T-helper 1 cell treated with Interleukin-12 subunit alpha and Interleukin-12 subunit beta and Interleukin-4 antibody, amounts not matched to agents 30 μg/mL and 1 μg/mL, for 36 hours (primary cell): ENCODE results near the gene ATP5ME.
A peak's percentile ranks its signal among the peaks of the same experiment; 100 is the strongest.
"Not testable (repeated sequence)": the region's sequence is repeated elsewhere in the genome, so short reads cannot be mapped to it uniquely, and the experiment has no call there.

Source experiments
- H3K27ac Mint-ChIP-seq: one replicate; pipeline ENCODE4 v1.8.0; 2021; ENCODE audit warnings: mild to moderate bottlenecking, mixed read lengths
- H3K27me3 Mint-ChIP-seq: one replicate; pipeline ENCODE4 v1.8.0; 2021; ENCODE audit warnings: low read depth, mixed read lengths
- H3K36me3 Mint-ChIP-seq: one replicate; pipeline ENCODE4 v1.8.0; 2021; ENCODE audit warnings: low read depth, mixed read lengths
- H3K4me1 Mint-ChIP-seq: one replicate; pipeline ENCODE4 v1.8.0; 2021; ENCODE audit warnings: low read depth, mixed read lengths
- H3K4me3 Mint-ChIP-seq: one replicate; pipeline ENCODE4 v1.8.0; 2021; ENCODE audit warnings: mild to moderate bottlenecking, moderate library complexity, mixed read lengths
- H3K9me3 Mint-ChIP-seq: one replicate; pipeline ENCODE4 v1.8.0; 2021; ENCODE audit warnings: mixed read lengths

ATP5ME gene

DNA sequence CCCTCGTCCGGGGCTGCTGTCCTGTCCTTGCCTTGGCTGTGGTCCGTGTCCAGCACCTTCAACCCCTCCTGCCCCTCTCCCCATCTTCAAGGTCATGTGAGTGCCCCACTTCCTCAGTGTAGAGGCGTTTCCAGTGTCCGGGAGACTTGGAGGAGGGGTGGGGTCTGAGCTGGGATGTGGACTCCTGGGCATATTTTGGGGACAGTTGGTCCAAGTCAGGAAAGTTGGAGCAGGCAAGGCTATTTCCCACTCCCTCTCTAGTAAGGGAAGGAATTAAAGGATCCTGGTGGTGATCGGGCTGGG, 34.5 kb upstream of the ATP5ME start:
- no peak overlapping the region for H3K27ac Mint-ChIP-seq
- no peak overlapping the region for H3K4me3 Mint-ChIP-seq
- peaks cover 6% of the 10 kb centered on the region for H3K36me3 Mint-ChIP-seq
- H3K4me1 Mint-ChIP-seq: peaks cover 12% of the 10 kb centered on the region
- H3K27me3 Mint-ChIP-seq: no peaks in the 10 kb centered on the region
- H3K9me3 Mint-ChIP-seq: no peaks in the 10 kb centered on the region

DNA sequence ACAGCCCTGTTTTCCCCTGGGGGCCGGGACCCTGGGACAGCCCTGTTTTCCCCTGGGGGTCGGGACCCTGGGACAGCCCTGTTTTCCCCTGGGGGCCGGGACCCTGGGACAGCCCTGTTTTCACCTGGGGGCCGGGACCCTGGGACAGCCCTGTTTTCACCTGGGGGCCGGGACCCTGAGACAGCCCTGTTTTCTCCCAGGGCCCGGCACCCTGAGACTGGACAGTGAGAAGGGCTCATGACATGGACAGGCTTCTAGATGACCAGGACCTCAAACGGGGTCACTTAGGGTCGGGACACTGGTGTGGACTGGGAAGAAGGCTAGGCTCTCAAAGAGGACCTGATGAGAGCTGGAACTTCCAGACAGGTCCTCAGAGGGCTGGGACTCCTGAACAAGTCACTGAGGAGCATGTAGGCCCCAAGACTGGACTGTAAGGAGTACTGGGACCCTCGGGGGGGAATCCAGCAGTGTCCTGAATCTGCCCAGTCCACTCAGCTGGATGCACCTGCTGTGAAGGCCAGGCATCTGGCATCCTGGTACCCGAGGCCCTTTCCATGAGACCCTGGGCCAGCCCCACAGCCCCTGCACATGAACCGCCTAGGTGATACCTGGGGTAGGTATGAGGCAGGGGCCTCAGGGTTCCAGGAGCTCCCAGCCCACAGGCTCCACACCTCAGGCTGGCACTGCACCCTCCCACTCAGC, 34.0 kb upstream of the ATP5ME start:
- Mint-ChIP-seq H3K27me3 (no peaks in the 10 kb centered on the region), H3K4me3 (peak overlapping the region; percentile 10), H3K4me1 (peaks cover 12% of the 10 kb centered on the region), H3K36me3 (peaks cover 6% of the 10 kb centered on the region), H3K27ac (no peak overlapping the region), H3K9me3 (no peaks in the 10 kb centered on the region)

DNA sequence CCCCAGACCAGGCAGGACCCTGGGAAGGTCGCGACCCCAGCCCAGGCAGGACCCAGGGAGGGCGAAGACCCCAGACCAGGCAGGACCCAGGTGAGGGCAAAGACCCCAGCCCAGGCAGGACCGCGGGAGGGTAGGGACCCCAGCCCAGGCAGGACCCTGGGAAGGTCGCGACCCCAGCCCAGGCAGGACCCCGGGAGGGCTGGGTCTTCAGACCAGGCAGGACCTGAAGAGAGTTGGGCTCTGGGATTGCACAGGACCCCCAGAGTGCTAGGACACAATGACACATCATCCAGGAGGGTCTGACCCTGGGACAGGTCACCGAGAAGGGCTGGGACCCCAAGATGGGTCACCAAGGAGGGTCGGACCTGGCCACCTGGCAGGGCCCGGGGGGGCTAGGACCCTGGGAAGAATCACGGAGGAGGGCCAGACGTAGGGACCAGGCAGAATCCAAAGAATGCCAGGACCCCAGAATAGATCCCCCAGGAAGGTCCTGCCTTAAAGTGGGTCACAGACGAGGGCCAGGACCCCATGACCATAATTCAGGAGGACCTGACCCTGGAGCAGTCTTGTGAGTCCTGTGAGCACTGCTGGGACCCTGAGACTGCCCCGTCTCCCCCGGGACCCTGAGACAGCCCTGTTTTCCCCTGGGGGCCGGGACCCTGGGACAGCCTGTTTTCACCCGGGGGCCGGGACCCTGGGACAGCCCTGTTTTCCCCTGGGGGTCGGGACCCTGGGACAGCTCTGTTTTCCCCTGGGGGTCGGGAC, 32.9 kb upstream of the ATP5ME start:
- Mint-ChIP-seq H3K27ac (no peak overlapping the region), H3K4me1 (peaks cover 12% of the 10 kb centered on the region), H3K27me3 (no peaks in the 10 kb centered on the region)

DNA sequence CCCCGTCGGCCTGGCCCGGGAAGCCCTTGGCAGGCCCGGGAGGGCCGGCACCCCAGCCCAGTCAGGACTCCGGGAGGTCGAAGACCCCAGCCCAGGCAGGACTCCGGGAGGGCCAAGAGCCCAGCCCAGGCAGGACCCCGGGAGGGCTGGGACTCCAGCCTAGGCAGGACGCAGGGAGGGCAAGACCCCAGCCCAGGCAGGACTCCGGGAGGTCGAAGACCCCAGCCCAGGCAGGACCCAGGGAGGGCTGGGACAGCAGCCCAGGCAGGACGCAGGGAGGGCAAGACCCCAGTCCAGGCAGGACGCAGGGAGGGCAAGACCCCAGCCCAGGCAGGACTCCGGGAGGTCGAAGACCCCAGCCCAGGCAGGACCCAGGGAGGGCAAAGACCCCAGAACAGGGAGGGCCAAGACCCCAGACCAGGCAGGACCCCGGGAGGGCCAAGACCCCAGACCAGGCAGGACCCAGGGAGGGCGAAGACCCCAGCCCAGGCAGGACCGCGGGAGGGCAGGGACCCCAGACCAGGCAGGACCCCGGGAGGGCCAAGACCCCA, 32.1 kb upstream of the ATP5ME start:
- H3K4me3 Mint-ChIP-seq, H3K9me3 Mint-ChIP-seq, H3K27me3 Mint-ChIP-seq, H3K36me3 Mint-ChIP-seq, H3K27ac Mint-ChIP-seq: not testable (repeated sequence)
- peaks cover 12% of the 10 kb centered on the region for H3K4me1 Mint-ChIP-seq

More for the DNA sequence above, 32.9 kb upstream of the ATP5ME start:
- H3K9me3 Mint-ChIP-seq: no peaks in the 10 kb centered on the region
- H3K4me3 Mint-ChIP-seq: no peak overlapping the region
- peaks cover 6% of the 10 kb centered on the region for H3K36me3 Mint-ChIP-seq

DNA sequence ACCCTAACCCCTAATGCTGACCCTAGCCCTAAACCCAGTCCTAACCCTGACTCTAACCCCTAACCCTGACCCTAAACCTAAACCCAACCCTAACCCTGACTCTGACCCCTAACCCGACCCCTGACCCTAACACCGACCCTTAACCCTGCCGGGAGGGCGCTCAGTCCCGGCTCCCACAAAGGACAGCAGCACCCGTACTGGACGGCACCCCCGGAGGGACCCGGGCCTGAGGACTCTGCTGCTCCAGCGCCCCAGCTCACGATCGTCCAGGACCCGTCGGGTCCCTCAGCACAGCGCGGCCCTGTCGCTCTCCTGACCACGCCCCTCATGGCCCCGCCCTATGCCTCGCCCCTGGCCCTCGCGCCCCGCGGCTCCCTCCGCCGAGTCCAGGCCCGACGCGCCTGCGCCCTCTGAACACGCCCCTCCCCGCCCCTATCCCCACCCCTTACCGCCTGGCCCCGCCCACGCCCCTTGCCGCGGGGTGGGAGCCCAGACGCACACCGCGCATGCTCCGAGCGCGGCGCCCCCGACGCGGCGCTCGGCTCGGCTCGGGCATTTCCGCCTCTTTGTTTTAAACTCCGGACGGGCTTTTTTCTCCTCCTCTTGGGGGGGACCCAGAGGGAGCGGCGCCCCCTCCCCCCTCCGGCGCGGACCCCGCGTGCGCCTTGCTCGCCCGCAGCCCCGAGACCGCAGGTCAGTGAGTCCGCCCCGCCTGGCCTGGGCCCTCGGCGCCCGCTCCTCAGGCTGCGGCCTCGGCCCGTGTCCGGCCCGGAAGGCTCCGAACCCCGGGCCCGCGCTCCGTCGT, 31.4 kb upstream of the ATP5ME start, which contains the start of gene PCGF3:
TSS of gene PCGF3 (plus strand) at position 555 of the 805 bp plus-strand sequence. CDS start 27,849 bp downstream, outside the sequence.
- H3K27ac Mint-ChIP-seq: peak within 1 kb of the TSS; percentile 81
- H3K4me1 Mint-ChIP-seq: peaks cover 12% of the 10 kb centered on the region
- H3K4me3 Mint-ChIP-seq: peak within 1 kb of the TSS; percentile 84
- peaks cover 6% of the 10 kb centered on the region for H3K36me3 Mint-ChIP-seq
- no peaks in the 10 kb centered on the region for H3K9me3 Mint-ChIP-seq
- no peaks in the 10 kb centered on the region for H3K27me3 Mint-ChIP-seq

DNA sequence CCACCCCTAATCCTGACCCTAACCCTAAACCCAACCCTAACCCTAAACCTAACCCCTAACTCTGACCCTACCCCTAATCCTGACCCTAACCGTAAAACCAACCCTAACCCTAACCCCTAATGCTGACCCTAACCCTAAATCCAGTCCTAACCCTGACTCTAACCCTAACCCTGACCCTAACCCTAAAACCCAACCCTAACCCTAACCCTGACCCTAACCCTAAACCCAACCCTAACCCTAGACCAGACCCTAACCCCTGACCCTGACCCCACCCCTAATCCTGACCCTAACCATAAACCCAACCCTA, 30.8 kb upstream of the ATP5ME start:
- Mint-ChIP-seq H3K4me3 (peak overlapping the region; percentile 84), H3K36me3 (peaks cover 3% of the 10 kb centered on the region), H3K27ac (peak overlapping the region; percentile 81), H3K9me3 (no peaks in the 10 kb centered on the region), H3K4me1 (peaks cover 16% of the 10 kb centered on the region), H3K27me3 (no peaks in the 10 kb centered on the region)

DNA sequence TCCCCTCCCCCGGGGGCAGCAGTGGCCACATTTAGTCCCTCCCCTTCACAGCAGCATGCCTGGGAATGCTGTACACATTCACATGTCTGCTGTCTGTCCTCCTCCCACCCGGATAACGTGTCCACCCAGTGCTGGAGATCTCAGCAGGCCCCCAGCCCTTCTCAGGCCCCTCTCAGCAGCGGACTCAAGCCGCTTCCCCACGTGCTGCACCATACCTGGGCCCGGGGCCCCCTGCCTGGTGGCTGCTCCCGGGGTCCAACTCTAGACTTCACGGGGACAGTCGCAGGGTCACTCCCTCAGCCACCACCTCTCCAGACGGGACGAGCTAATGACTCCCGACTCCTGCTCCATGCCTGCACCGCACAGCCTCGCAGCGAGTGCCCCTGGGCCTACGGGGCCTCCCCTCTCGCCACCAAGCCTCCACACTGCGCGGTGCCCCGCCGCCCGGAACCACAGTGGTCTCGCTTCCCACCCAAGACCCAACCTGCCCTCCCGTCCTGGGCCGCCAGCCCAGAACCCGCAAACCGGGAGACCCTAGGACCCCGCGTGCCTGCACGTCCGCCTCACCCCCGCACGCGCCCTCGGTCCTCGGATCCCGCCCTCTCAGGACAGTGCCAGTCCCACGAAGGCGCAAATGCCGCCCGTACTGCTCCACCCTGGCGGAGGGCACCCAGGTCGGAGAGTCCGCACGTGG, 30.3 kb upstream of the ATP5ME start:
- peak overlapping the region; percentile 84 for H3K4me3 Mint-ChIP-seq
- H3K9me3 Mint-ChIP-seq: no peaks in the 10 kb centered on the region
- peaks cover 1% of the 10 kb centered on the region for H3K36me3 Mint-ChIP-seq
- no peaks in the 10 kb centered on the region for H3K27me3 Mint-ChIP-seq
- H3K27ac Mint-ChIP-seq: no peak overlapping the region
- H3K4me1 Mint-ChIP-seq: peaks cover 17% of the 10 kb centered on the region

DNA sequence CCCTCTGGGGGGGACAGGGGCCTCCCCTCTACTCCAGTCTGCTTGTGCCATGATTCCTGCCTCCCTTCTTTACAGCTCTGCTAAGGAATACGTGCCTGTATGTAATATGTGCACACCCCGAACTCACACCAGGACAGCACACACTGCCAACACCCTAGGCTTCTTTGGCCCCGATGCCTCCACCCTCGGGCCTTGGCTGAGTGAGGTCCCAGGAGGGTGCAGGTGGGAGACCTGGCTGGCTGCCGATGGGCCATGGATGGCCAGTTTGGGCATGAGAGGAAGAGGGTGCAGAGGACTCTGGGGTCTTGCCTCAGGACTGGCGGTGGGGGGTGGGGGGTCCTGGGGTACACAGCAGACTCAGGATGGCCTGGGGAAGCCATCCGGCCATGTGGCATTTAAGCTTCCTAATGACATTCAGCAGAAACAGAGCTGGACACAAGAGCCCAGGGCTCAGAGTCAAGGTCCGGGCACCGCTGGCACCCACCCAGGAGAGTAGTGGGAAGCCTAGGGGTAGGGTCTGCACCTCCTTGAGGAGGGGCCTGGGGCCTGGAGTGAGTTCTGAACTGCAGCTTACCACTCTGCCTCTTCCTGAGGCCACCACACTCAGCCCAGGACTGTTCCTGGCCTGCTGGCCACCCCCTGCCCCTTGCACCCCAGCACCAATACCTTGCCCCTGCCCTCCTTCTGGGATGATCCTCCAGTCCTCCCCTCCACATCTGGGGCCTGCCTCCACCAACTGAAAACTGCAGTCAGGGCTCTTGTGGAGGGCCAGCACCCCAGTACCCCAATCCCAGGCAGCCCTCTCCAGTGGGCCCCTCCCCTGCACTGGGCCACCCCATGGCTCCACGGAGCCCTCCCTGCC, 29.5 kb upstream of the ATP5ME start:
- Mint-ChIP-seq H3K4me1 (peaks cover 16% of the 10 kb centered on the region), H3K27ac (no peak overlapping the region), H3K36me3 (no peaks in the 10 kb centered on the region), H3K27me3 (no peaks in the 10 kb centered on the region), H3K4me3 (no peak overlapping the region), H3K9me3 (no peaks in the 10 kb centered on the region)

DNA sequence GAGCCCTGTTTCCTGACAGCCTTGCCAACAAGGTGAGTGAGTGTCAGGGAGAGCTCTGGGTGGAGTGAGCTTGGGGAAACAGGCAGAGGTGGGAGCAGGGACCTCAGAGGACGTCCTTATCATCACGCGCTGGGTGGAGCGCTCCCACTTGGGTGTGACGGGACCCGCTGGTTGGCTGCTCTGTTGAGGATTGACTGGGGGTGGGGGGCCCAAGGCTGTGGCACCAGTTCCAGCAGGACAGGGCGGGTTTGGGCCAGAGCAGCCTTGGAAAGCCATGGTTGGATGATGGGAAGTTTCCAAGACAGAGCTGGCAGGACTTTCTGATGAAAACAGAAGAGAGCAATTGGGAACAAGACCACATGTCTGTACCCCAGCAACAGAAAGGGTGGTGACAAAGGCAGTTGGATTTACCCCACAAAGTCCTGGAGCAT, 28.6 kb upstream of the ATP5ME start:
- H3K36me3 Mint-ChIP-seq: no peaks in the 10 kb centered on the region
- H3K9me3 Mint-ChIP-seq: no peaks in the 10 kb centered on the region
- no peaks in the 10 kb centered on the region for H3K27me3 Mint-ChIP-seq
- H3K4me1 Mint-ChIP-seq: peaks cover 16% of the 10 kb centered on the region
- no peak overlapping the region for H3K27ac Mint-ChIP-seq
- H3K4me3 Mint-ChIP-seq: no peak overlapping the region

DNA sequence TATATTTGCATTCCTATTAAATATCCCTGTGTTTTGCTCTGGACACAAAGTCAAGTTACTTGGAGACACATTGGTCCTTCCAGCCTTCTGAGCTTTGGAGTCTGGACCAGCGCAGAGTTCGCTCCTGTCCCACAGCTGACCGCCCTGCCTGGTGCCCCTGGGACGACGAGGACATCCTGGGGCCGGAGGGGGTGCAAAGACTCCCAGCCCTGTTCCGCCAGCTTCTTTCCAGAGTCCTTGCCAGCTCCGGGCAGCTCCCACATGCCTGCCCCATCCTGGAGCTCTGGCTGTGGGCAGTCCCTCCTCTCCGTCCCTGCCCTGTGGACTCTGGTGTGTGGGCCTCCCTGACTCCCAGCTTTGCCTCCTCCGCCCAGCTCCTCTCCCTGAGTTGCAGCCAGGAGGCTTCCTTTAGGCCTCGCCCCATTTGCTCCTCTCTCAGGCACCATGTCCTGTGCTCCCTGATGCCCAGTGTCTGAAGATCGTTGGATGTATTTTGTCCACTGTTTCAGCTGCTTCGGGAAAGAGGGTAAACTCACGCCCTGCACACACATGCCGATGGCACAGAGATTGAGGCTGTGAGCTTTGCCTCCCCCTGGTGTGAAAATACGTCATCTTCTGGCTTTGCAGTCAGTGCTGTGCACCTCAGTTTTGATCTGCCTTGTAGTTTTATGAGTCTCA, 26.6 kb upstream of the ATP5ME start:
- peaks cover 16% of the 10 kb centered on the region for H3K4me1 Mint-ChIP-seq
- H3K27me3 Mint-ChIP-seq: peaks cover 3% of the 10 kb centered on the region

DNA sequence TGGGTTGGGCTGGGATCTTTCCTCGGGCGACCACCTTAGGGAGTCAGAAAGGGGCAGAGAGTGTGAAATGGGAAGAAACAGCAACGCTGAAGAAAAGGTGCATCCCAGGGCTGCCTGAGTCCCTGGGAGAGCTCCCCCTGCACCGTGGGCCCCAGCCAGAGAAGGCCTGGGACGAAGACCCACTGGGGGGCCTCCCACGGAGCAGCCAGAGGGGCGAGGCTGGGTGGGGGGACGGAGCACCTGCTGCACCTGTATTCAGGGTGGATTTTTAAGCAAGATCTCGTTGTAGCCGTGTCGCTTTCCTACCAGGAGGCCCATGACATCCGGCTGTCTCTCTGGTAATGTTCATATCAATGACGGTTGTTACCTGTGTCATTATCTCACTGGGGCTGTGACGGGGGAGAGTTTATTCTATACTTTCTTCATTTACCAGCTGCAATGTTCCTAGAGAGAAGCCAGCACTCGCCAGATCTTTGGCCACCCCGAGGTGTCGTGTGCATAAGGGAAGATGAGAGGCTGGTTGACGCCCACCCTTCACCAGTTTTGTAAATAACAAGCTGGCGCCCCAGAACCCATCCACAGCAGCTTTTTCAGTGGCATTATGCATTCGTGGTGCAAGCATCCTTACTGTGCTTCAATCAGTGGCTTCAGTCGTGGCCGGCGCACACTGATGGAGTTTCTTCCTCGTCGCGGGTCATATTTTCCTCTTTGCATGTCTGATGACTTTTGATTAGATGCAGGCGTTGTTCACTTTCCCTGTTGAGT, 25.9 kb upstream of the ATP5ME start:
- Mint-ChIP-seq H3K4me3 (no peak overlapping the region), H3K4me1 (peaks cover 13% of the 10 kb centered on the region), H3K27me3 (peaks cover 4% of the 10 kb centered on the region), H3K9me3 (no peaks in the 10 kb centered on the region), H3K36me3 (no peaks in the 10 kb centered on the region), H3K27ac (peak overlapping the region; percentile 92)

More for the DNA sequence above, 26.6 kb upstream of the ATP5ME start:
- H3K9me3 Mint-ChIP-seq: no peaks in the 10 kb centered on the region
- no peak overlapping the region for H3K4me3 Mint-ChIP-seq
- H3K27ac Mint-ChIP-seq: peak overlapping the region; percentile 65
- no peaks in the 10 kb centered on the region for H3K36me3 Mint-ChIP-seq

DNA sequence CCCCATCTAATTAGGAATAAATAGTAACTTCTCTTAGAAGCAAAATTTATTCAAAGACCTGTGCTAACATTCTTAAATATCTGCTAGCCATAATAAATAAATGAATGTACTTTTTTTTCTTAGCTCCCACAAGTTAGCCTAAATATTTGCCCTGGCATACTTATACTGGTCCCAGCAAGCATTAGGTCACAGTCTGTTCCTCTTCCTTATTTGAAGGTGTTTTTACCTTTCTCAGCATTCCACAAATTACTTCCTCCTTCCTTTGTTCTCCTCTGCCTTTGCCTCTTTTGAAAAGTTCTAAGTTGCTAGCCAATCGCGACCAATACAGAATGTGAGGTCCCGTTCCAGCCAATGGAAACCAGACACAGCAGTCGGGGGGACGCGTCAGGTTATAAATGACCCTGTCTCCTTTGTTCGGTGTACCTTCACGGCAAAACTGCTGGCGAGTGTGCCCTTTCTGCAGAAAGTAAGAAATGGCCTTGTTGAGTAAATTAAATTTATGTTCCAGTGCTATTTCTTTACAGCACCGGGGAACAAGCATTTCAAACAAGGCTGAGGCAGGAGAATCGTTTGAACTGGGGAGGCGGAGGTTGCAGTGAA, 20.4 kb upstream of the ATP5ME start:
- peaks cover 23% of the 10 kb centered on the region for H3K27me3 Mint-ChIP-seq
- H3K27ac Mint-ChIP-seq, H3K4me1 Mint-ChIP-seq, H3K4me3 Mint-ChIP-seq, H3K9me3 Mint-ChIP-seq, H3K36me3 Mint-ChIP-seq: not testable (repeated sequence)
